Keratinocyte (primary cell): Measurements from ENCODE around the gene MIS18BP1. TPM values are rescaled to one million over a fixed set of nuclear protein-coding genes. Genes with fewer than 3 reads are reported as not detected.
"Not testable (repeated sequence)": the region's sequence is repeated elsewhere in the genome, so short reads cannot be mapped to it uniquely, and the experiment has no call there.

Experiments
- DNase-seq: peaks from one replicate; pipeline ENCODE4 v3.0.0-alpha.2; 2011; ENCODE audit warnings: low read depth, missing footprints, low spot score
- FAIRE-seq: peaks from 2 replicates; lab custom pipeline; 2011; peaks lifted over from hg19 to GRCh38; lab: Jason Lieb, UNC
- H2AFZ ChIP-seq: 2 replicates; pipeline ENCODE4 v1.6.0; 2012; ENCODE audit warnings: low read length, control low read depth, inconsistent platforms; ENCODE audit not compliant: control insufficient read depth
- H3K27ac ChIP-seq: 2 replicates; pipeline ENCODE4 v1.5.1; 2011; ENCODE audit warnings: low read length; ENCODE audit not compliant: control insufficient read depth, insufficient read depth
- H3K27me3 ChIP-seq: 3 replicates; pipeline ENCODE4 v1.6.0; 2011; ENCODE audit warnings: low read length; ENCODE audit not compliant: control insufficient read depth, insufficient read depth; ENCODE audit errors: extremely low read depth
- H3K36me3 ChIP-seq, 2 experiments: 2 replicates in 1 of 2; 3 replicates in 1 of 2; pipeline ENCODE4 v1.5.1; 2011; ENCODE audit warnings: low read length in 2 of 2, mild to moderate bottlenecking in 1 of 2; ENCODE audit not compliant: control insufficient read depth in 2 of 2, insufficient read depth in 2 of 2; ENCODE audit errors: extremely low read depth in 1 of 2
- H3K4me1 ChIP-seq: 3 replicates; pipeline ENCODE4 v1.5.1; 2011; ENCODE audit warnings: low read length; ENCODE audit not compliant: control insufficient read depth, insufficient read depth; ENCODE audit errors: extremely low read depth
- H3K4me2 ChIP-seq: 3 replicates; pipeline ENCODE4 v1.6.0; 2011; ENCODE audit warnings: low read depth, low read length; ENCODE audit not compliant: control insufficient read depth, insufficient read depth; ENCODE audit errors: extremely low read depth
- H3K4me3 ChIP-seq, 3 experiments: fragments of 200-600 bp in 1 of 3; sonication (generic) in 1 of 3; 2 replicates in 2 of 3; 3 replicates in 1 of 3; pipeline ENCODE4 v1.5.1; 2011 to 2016; ENCODE audit warnings: low read length in 3 of 3, mild to moderate bottlenecking in 3 of 3, control low read depth in 2 of 3, inconsistent platforms in 1 of 3, low read depth in 1 of 3, mixed read lengths in 1 of 3, mixed run types in 1 of 3, moderate library complexity in 1 of 3; ENCODE audit not compliant: control insufficient read depth in 2 of 3, insufficient read depth in 2 of 3; ENCODE audit errors: extremely low read depth in 1 of 3
- H3K79me2 ChIP-seq: 2 replicates; pipeline ENCODE4 v1.6.0; 2012; ENCODE audit warnings: low read length; ENCODE audit not compliant: control insufficient read depth, insufficient read depth
- H3K9ac ChIP-seq: 3 replicates; pipeline ENCODE4 v1.6.0; 2011; ENCODE audit warnings: low read length; ENCODE audit not compliant: control insufficient read depth, insufficient read depth; ENCODE audit errors: extremely low read depth
- H3K9me1 ChIP-seq: 3 replicates; pipeline ENCODE4 v1.6.0; 2011; ENCODE audit warnings: low read length; ENCODE audit not compliant: control insufficient read depth, insufficient read depth; ENCODE audit errors: extremely low read depth
- H3K9me3 ChIP-seq: 2 replicates; pipeline ENCODE4 v1.5.1; 2012; ENCODE audit warnings: low read depth, low read length; ENCODE audit not compliant: control insufficient read depth
- H4K20me1 ChIP-seq: 3 replicates; pipeline ENCODE4 v1.6.0; 2011; ENCODE audit warnings: low read length; ENCODE audit not compliant: control insufficient read depth, insufficient read depth; ENCODE audit errors: extremely low read depth
- EZH2 ChIP-seq: IDR thresholded peaks from one replicate; pipeline ENCODE4 v1.6.1; 2012; ENCODE audit warnings: inconsistent platforms, mild to moderate bottlenecking, low read length, moderate library complexity
- dilution Hi-C: fragments of 300-500 bp; cut with MboI; formaldehyde crosslinking; loops from one replicate; pipeline ENCODE4 v1.7.0; 2020; ENCODE audit warnings: low sequenced_read_pairs; ENCODE audit not compliant: extremely low pct_ligation_motif_present
- polyA plus RNA-seq, 5 experiments: library from polyadenylated mRNA; depleted of rRNA in 3 of 5; stranded (reverse) in 3 of 5; stranded (forward) in 1 of 5; unstranded in 1 of 5; fragments of >200 nt; gene quantifications; 1 replicate in 1 of 5; 2 replicates in 3 of 5; 3 replicates in 1 of 5; pipeline versions ENCODE4 v1.2.1 to v1.2.3, GENCODE V29; 2011 to 2012; ENCODE audit warnings: missing spikeins in 2 of 5, low read depth in 1 of 5, low replicate concordance in 1 of 5
- TF ChIP-seq, protein P1 (sequence below), 3 experiments: IDR thresholded peaks in 1 of 3; conservative IDR thresholded peaks in 1 of 3; optimal IDR thresholded peaks in 1 of 3; 2 replicates in 2 of 3; 3 replicates in 1 of 3; pipeline versions ENCODE3 to v1.5.1; 2011; ENCODE audit warnings: low read length in 3 of 3, mild to moderate bottlenecking in 3 of 3, moderate library complexity in 2 of 3, control low read depth in 1 of 3, inconsistent platforms in 1 of 3; ENCODE audit not compliant: insufficient read depth in 2 of 3; ENCODE audit errors: extremely low read depth in 1 of 3

Gene MIS18BP1
- polyA plus RNA-seq, 1 donor (not counting 4 experiments of a cell fraction or from before 2014, with no cell fraction given): 20.2 TPM

- Histone ChIP-seq H3K79me2 (no peaks in the 10 kb centered on the region), H3K27ac (no peak overlapping the region), H3K27me3 (no peaks in the 10 kb centered on the region), H3K9me1 (no peaks in the 10 kb centered on the region), H4K20me1 (no peaks in the 10 kb centered on the region), H3K4me2 (no peak overlapping the region), H3K9me3 (no peaks in the 10 kb centered on the region), H2AFZ (no peak overlapping the region), H3K4me1 (no peaks in the 10 kb centered on the region), H3K4me3 (no peak overlapping the region), H3K36me3 (peaks cover 0 to 10% of the 10 kb centered on the region in 2 experiments), H3K9ac (no peak overlapping the region)
- FAIRE-seq: no peak
- TF ChIP-seq, protein P1, sequence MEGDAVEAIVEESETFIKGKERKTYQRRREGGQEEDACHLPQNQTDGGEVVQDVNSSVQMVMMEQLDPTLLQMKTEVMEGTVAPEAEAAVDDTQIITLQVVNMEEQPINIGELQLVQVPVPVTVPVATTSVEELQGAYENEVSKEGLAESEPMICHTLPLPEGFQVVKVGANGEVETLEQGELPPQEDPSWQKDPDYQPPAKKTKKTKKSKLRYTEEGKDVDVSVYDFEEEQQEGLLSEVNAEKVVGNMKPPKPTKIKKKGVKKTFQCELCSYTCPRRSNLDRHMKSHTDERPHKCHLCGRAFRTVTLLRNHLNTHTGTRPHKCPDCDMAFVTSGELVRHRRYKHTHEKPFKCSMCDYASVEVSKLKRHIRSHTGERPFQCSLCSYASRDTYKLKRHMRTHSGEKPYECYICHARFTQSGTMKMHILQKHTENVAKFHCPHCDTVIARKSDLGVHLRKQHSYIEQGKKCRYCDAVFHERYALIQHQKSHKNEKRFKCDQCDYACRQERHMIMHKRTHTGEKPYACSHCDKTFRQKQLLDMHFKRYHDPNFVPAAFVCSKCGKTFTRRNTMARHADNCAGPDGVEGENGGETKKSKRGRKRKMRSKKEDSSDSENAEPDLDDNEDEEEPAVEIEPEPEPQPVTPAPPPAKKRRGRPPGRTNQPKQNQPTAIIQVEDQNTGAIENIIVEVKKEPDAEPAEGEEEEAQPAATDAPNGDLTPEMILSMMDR (optimal IDR thresholded peaks at IDR 0.05 in 1 of 3, IDR thresholded peaks at IDR 0.05 in 1 of 3, conservative IDR thresholded peaks at IDR 0.05 in 1 of 3; ENCODE audit: extremely low read depth in 1 of 3, insufficient read depth in 2 of 3, low read length in 3 of 3): no peak
- TF ChIP-seq EZH2: no peak
- DNase-seq: no peak
- dilution Hi-C loops: no loop called here
Measured at GRCh38 chr14:45222485-45223262, 30.3 kb downstream of the MIS18BP1 start.

GRCh38 chr14:45214341-45214740 is 38.7 kb downstream of the MIS18BP1 start:
- H3K9me1 ChIP-seq, H3K9me3 ChIP-seq, H3K27me3 ChIP-seq, H3K4me3 ChIP-seq, dilution Hi-C loops, FAIRE-seq, DNase-seq, H4K20me1 ChIP-seq, H2AFZ ChIP-seq, H3K79me2 ChIP-seq, H3K4me1 ChIP-seq, H3K9ac ChIP-seq, H3K4me2 ChIP-seq, H3K27ac ChIP-seq: not testable (repeated sequence)
- peaks cover 2 to 12% of the 10 kb centered on the region in 2 experiments for H3K36me3 ChIP-seq

DNA sequence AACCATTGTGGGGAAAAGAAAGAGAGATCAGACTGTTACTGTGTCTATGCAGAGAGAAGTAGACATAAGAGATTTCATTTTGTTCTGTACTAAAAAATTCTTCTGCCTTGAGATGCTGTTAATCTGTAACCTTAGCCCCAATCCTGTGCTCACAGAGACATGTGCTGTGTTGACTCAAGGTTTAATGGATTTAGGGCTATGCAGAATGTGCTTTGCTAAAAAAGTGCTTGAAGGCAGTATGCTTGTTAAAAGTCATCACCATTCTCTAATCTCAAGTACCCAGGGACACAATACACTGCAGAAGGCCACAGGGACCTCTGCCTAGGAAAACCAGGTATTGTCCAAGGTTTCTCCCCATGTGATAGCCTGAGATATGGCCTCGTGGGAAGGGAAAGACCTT is 39.3 kb downstream of the MIS18BP1 start:
- H2AFZ ChIP-seq, H3K79me2 ChIP-seq, H3K4me2 ChIP-seq, H4K20me1 ChIP-seq, dilution Hi-C loops, H3K4me1 ChIP-seq, FAIRE-seq, H3K4me3 ChIP-seq, H3K27me3 ChIP-seq, H3K9me1 ChIP-seq, H3K9me3 ChIP-seq, H3K9ac ChIP-seq, DNase-seq, H3K27ac ChIP-seq: not testable (repeated sequence)
- peaks cover 2 to 12% of the 10 kb centered on the region in 2 experiments for H3K36me3 ChIP-seq
